Breast epithelium (tissue), 4 donors: ENCODE results near the gene PLXNA2. TPM values are rescaled to one million over a fixed set of nuclear protein-coding genes. Genes with fewer than 3 reads are reported as not detected.

Source experiments
- DNase-seq, 2 donors: peaks; one replicate each; pipeline ENCODE4 v3.0.0-alpha.2; 2019; ENCODE audit warnings: low spot score in 2 of 2
- H3K27ac ChIP-seq, 2 donors: fragments of 200-600 bp; sonication (generic) in 1 of 2; one replicate each; pipeline ENCODE4 v1.5.1; 2016 to 2019; ENCODE audit warnings: mild to moderate bottlenecking in 1 of 2
- H3K27me3 ChIP-seq, 2 donors: fragments of 200-600 bp; sonication (generic) in 1 of 2; one replicate each; pipeline versions ENCODE4 v1.5.1 to v1.6.0; 2017 to 2019; ENCODE audit warnings: control low read depth in 1 of 2, mild to moderate bottlenecking in 1 of 2
- H3K36me3 ChIP-seq: fragments of 200-600 bp; one replicate; pipeline ENCODE4 v1.5.1; 2019
- H3K4me1 ChIP-seq, 2 donors: fragments of 200-600 bp; sonication (generic); one replicate each; pipeline ENCODE4 v1.5.1; 2016 to 2019; ENCODE audit warnings: control low read depth in 1 of 2
- H3K4me3 ChIP-seq, 3 donors: fragments of 200-600 bp; sonication (generic); 1 replicate in 2 of 3; 2 replicates in 1 of 3; pipeline ENCODE4 v1.5.1; 2016 to 2019; ENCODE audit warnings: mild to moderate bottlenecking in 3 of 3, moderate library complexity in 2 of 3
- H3K9me3 ChIP-seq, 2 donors: fragments of 200-600 bp; sonication (generic) in 1 of 2; one replicate each; pipeline ENCODE4 v1.5.1; 2016 to 2019; ENCODE audit warnings: control low read depth in 1 of 2
- POLR2A ChIP-seq: fragments of 450-650 bp; IDR thresholded peaks from one replicate; pipeline ENCODE4 v1.6.1; 2016; ENCODE audit warnings: antibody characterized with exemption, mild to moderate bottlenecking, moderate library complexity
- POLR2AphosphoS5 ChIP-seq, 3 donors: sonication (generic); formaldehyde crosslinking; IDR thresholded peaks; one replicate each; pipeline ENCODE4 v1.6.1; 2017; ENCODE audit warnings: antibody characterized with exemption in 3 of 3
- intact Hi-C: fragments of 100-400 bp; cut with DNase I; formaldehyde crosslinking; loops from one replicate; pipeline ENCODE4 v1.15.1; 2023; ENCODE audit warnings: low total_unique reads
- total RNA-seq, 3 donors: library from RNA; depleted of rRNA; stranded (reverse); fragments of >200 nt; gene quantifications; one replicate each; pipeline ENCODE4 v1.1.0, GENCODE V29; 2016
- TF ChIP-seq, protein P1 (sequence below), 3 donors: fragments of 450-650 bp; IDR thresholded peaks; one replicate each; pipeline ENCODE4 v1.5.1; 2016 to 2017; ENCODE audit warnings: antibody characterized with exemption in 3 of 3, mild to moderate bottlenecking in 3 of 3, moderate library complexity in 3 of 3

The PLXNA2 gene
- total RNA-seq, 3 donors from 2014 or later: 11.3 to 18.2 (median 11.5) TPM

DNA sequence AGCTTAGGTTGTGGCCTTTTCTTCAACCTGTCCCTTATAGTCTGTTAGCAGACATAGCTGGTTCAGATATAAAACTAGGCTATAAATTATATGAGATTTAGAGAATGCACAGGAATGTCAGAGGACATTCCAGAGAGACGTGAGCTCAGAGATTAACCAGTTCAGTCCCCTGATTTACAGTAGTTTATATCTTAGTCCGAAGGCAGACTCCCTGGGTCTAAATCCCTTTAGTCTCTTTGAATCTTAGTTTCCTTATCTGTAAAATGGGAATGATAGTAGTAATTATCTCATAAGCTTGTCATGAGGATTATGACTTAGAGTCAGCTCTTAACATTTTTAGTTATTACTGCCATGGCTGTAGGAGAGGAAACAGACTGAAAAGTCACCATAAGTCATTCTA lies 45.5 kb upstream of the PLXNA2 start:
- H3K9me3 ChIP-seq: no peaks in the 10 kb centered on the region
- H3K4me3 ChIP-seq: no peak overlapping the region
- H3K27ac ChIP-seq: no peak overlapping the region
- TF ChIP-seq, protein P1, sequence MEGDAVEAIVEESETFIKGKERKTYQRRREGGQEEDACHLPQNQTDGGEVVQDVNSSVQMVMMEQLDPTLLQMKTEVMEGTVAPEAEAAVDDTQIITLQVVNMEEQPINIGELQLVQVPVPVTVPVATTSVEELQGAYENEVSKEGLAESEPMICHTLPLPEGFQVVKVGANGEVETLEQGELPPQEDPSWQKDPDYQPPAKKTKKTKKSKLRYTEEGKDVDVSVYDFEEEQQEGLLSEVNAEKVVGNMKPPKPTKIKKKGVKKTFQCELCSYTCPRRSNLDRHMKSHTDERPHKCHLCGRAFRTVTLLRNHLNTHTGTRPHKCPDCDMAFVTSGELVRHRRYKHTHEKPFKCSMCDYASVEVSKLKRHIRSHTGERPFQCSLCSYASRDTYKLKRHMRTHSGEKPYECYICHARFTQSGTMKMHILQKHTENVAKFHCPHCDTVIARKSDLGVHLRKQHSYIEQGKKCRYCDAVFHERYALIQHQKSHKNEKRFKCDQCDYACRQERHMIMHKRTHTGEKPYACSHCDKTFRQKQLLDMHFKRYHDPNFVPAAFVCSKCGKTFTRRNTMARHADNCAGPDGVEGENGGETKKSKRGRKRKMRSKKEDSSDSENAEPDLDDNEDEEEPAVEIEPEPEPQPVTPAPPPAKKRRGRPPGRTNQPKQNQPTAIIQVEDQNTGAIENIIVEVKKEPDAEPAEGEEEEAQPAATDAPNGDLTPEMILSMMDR (IDR thresholded peaks at IDR 0.05): no peak
- no peak for TF ChIP-seq POLR2AphosphoS5 (IDR thresholded peaks at IDR 0.05)
- TF ChIP-seq POLR2A: no peak
- intact Hi-C loops: no loop called here
- H3K36me3 ChIP-seq: no peaks in the 10 kb centered on the region
- H3K27me3 ChIP-seq: no peaks in the 10 kb centered on the region
- no peaks in the 10 kb centered on the region for H3K4me1 ChIP-seq
- DNase-seq: no peak

DNA sequence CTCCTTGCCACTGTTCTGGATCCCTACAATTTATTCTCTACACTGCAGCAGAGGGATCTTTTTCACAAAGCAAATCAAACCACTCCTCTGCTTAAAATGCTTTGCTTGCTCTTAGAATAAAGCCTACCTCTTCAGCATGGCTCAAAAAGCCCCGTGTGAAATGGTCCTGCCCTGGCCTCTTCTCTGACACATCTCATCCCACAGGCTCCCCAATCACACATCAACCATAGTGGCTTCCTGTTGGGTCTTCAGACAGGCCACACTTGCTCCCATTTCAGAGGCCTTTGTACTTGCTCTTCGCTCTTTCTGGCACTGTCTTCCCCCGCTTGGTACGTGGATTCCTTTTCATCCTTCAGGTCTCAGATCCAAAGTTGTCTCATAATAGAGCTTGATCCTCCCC lies 44.3 kb upstream of the PLXNA2 start:
- intact Hi-C loops: no loop called here
- H3K9me3 ChIP-seq: no peaks in the 10 kb centered on the region
- no peaks in the 10 kb centered on the region for H3K36me3 ChIP-seq
- DNase-seq: no peak
- no peaks in the 10 kb centered on the region for H3K4me1 ChIP-seq
- H3K27ac ChIP-seq: no peak overlapping the region
- H3K27me3 ChIP-seq: no peaks in the 10 kb centered on the region
- TF ChIP-seq POLR2AphosphoS5 (IDR thresholded peaks at IDR 0.05) (no peak), POLR2A (no peak)
- TF ChIP-seq, protein P1 (IDR thresholded peaks at IDR 0.05): no peak
- no peak overlapping the region for H3K4me3 ChIP-seq

DNA sequence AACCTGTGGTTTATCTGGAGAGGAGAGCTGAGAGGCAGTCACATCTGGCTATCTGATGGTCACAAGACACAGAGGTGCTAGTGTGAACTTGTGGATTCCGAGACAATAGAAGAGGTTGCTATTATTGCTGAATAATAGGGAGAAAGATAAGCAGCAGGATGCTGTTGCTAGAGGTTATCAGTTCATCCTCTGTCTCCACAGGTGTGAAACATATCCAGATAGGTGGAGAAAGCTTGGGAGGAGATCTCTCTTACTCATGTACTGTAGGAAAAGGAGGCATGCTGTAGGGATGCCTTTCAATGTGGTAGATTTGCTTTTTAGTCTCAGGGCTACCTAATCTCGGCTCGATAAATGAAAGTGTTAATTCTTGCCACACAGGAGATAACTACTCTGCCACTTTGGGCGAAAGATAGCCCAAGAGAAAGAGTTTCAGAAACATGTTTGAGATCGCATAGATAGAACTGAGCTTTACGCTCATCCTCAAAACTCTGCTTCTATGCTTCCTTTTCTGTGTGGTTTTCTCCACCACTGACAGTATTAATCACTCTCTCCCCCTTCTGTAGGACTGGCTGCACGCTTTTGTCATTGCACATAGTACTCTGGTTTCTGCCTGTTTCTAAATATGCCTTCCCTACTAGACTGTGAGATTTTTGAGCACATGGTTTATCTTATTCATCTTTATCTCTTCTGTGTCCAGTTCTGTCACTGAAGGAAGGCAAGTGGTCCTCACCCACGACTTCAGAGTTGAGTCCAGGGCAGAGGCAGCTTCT lies 36.7 kb upstream of the PLXNA2 start:
- H3K27ac ChIP-seq: no peak overlapping the region
- DNase-seq: no peak
- TF ChIP-seq, protein P1 (IDR thresholded peaks at IDR 0.05): no peak
- TF ChIP-seq POLR2A (no peak), POLR2AphosphoS5 (IDR thresholded peaks at IDR 0.05) (no peak)
- intact Hi-C loops: no loop called here
- H3K4me3 ChIP-seq: no peak overlapping the region
- H3K9me3 ChIP-seq: no peaks in the 10 kb centered on the region
- H3K4me1 ChIP-seq: peaks cover 0 to 5% of the 10 kb centered on the region in 2 donors
- H3K36me3 ChIP-seq: no peaks in the 10 kb centered on the region
- H3K27me3 ChIP-seq: peaks cover 0 to 9% of the 10 kb centered on the region in 2 donors

DNA sequence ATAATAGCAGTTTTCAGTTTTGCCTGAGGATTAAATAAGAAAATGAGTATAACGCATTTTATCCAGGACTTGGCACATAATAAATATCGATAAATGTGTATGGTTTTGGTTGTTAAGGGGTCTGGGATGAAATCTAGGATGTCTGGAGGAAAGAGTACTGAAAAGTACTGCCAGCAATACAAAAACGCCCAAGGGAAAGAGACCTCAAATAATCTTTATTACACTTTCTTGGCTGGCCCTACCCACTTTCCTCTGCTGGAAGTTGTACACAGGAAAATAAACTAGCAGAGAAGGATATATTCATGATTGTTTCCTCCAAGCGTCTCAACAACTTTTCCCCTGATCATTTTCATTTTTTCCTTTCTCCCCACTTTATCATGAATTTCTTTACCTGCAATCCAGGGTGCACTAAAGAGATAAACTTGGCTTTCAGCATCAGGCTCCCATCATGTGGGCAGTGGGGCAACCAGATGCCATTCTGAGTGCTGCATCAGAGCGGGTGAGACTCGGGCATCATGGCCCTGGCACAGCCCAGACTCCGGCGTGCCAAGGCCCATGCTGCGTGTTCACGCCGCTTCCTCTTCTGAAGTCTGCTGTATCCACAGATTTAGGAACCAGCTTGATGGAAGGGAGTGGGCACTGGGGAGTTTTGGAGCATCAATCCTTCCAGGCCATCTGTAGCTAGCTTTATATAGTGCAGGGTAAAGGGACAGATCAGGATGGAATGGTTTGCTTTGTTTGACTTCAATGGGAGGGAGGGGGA lies 35.8 kb upstream of the PLXNA2 start:
- TF ChIP-seq, protein P1 (IDR thresholded peaks at IDR 0.05): no peak
- no peak for TF ChIP-seq POLR2A
- TF ChIP-seq POLR2AphosphoS5 (IDR thresholded peaks at IDR 0.05): no peak
- H3K4me3 ChIP-seq: no peak overlapping the region
- peaks cover 0 to 5% of the 10 kb centered on the region in 2 donors for H3K4me1 ChIP-seq
- H3K9me3 ChIP-seq: no peaks in the 10 kb centered on the region
- H3K36me3 ChIP-seq: no peaks in the 10 kb centered on the region
- DNase-seq: no peak
- intact Hi-C loops: no loop called here
- no peak overlapping the region for H3K27ac ChIP-seq
- peaks cover 0 to 9% of the 10 kb centered on the region in 2 donors for H3K27me3 ChIP-seq

DNA sequence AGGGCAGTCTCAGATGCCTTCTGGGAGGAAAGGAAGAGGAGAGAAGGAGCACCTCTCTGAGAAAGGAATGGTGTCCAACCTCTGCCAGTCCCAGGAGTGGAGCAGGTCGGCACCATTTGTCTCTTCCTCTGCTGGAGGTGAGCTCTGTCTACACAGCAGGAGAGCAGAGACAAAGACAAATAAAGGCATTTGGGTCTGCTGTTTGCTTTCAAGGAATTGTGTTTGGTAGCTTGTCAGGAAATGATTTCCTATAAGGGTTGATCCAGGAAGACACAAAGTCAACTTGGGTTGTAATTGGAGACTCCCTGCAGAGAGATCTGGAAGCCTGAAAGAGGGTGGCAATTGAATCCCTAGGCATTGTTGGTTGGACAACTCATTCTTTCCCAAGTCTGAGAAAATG lies 34.5 kb upstream of the PLXNA2 start:
- no peak for DNase-seq
- Histone ChIP-seq H3K4me3 (no peak overlapping the region), H3K27ac (no peak overlapping the region), H3K27me3 (peaks cover 0 to 9% of the 10 kb centered on the region in 2 donors), H3K9me3 (no peaks in the 10 kb centered on the region), H3K36me3 (no peaks in the 10 kb centered on the region), H3K4me1 (peaks cover 0 to 5% of the 10 kb centered on the region in 2 donors)
- TF ChIP-seq POLR2A (no peak), POLR2AphosphoS5 (IDR thresholded peaks at IDR 0.05) (no peak)
- TF ChIP-seq, protein P1 (IDR thresholded peaks at IDR 0.05): no peak
- intact Hi-C loops: no loop called here
